ENCODE data around the gene EBF3.

EBF3 gene

GRCh38 chr10:129914153-129914855 is 49.8 kb downstream of the EBF3 start:
- DNase-seq (ENCODE audit: low spot score in 2 of 2) = no peak
- peaks cover 2% of the 10 kb centered on the region for H3K27me3 Mint-ChIP-seq
- no peak overlapping the region for H3K4me3 Mint-ChIP-seq
- H3K4me1 Mint-ChIP-seq = no peaks in the 10 kb centered on the region
- H3K9me3 Mint-ChIP-seq = no peaks in the 10 kb centered on the region
- ATAC-seq (ENCODE audit: low read depth) = no peak
- H3K27ac Mint-ChIP-seq = no peak overlapping the region
- H3K36me3 Mint-ChIP-seq = no peaks in the 10 kb centered on the region

GRCh38 chr10:129912986-129913695 is 50.9 kb downstream of the EBF3 start:
- Mint-ChIP-seq H3K27me3 (peaks cover 2% of the 10 kb centered on the region), H3K4me1 (no peaks in the 10 kb centered on the region), H3K9me3 (no peaks in the 10 kb centered on the region), H3K4me3 (no peak overlapping the region), H3K27ac (no peak overlapping the region), H3K36me3 (no peaks in the 10 kb centered on the region)
- DNase-seq (ENCODE audit: low spot score in 2 of 2) (no peak), ATAC-seq (ENCODE audit: low read depth) (no peak)

GRCh38 chr10:129912166-129912917 is 51.7 kb downstream of the EBF3 start:
- no peaks in the 10 kb centered on the region for H3K36me3 Mint-ChIP-seq
- H3K27me3 Mint-ChIP-seq = peaks cover 2% of the 10 kb centered on the region
- H3K9me3 Mint-ChIP-seq = no peaks in the 10 kb centered on the region
- no peak overlapping the region for H3K4me3 Mint-ChIP-seq
- no peaks in the 10 kb centered on the region for H3K4me1 Mint-ChIP-seq
- DNase-seq (ENCODE audit: low spot score in 2 of 2) (no peak), ATAC-seq (ENCODE audit: low read depth) (no peak)
- H3K27ac Mint-ChIP-seq = no peak overlapping the region

DNA sequence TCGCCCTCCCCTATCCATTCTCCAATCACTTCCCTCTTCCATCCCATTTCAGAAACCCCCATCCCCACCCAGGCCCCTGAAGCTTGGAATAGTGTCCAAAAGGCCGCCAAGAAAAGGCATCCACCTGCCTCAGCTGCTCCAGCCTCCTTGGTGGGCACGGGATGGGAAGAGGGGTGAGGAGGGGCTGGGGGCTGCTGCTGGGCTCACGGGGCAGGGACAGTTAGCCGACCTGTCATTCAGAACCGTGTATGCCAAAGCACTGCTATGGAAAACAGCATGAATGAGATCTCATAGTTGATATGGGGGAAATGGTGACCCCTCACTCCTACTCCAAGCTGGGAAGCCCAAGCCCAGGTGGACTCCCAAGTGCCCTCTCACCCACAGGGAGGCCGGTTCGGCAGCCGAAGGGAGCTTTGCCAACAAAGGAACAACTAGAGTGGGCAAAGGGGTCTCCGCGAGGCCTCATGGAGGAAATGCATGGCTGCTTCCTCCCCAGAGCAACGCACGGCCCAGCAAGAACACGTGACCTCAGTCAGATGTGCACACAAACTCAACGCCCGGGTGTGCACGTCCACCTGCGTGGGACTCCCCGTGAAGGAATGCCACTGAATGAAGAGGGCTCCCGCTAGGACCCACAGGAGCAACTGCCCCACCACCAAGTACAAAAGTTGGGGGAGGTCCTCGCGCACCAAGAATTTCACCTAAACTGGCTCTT is 52.5 kb downstream of the EBF3 start:
- ATAC-seq (ENCODE audit: low read depth) (no peak), DNase-seq (ENCODE audit: low spot score in 2 of 2) (no peak)
- no peak overlapping the region for H3K4me3 Mint-ChIP-seq
- no peaks in the 10 kb centered on the region for H3K4me1 Mint-ChIP-seq
- H3K27me3 Mint-ChIP-seq = peaks cover 2% of the 10 kb centered on the region
- no peak overlapping the region for H3K27ac Mint-ChIP-seq
- no peaks in the 10 kb centered on the region for H3K36me3 Mint-ChIP-seq
- no peaks in the 10 kb centered on the region for H3K9me3 Mint-ChIP-seq

DNA sequence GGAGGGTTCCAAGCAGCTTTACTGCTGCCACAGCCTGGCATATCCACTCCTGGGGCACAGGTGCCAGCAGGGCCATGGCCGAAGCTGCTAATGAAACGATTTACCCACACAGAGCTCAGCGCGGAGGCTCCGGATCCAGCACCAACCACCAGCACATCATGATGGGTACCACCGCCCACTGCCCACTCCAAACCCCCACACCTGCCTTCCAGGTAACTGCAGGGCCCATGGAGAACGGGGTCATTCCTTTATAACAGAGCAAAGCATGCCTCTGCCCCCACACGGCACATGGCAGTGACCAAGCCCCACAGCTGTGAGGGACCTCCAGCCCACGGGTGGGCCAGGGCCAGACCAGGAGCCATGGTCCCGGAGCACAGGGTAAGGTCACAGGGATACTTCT is 53.2 kb downstream of the EBF3 start:
- ATAC-seq (ENCODE audit: low read depth) (no peak), DNase-seq (ENCODE audit: low spot score in 2 of 2) (no peak)
- peaks cover 2% of the 10 kb centered on the region for H3K27me3 Mint-ChIP-seq
- H3K4me1 Mint-ChIP-seq = no peaks in the 10 kb centered on the region
- no peaks in the 10 kb centered on the region for H3K9me3 Mint-ChIP-seq
- H3K4me3 Mint-ChIP-seq = no peak overlapping the region
- no peaks in the 10 kb centered on the region for H3K36me3 Mint-ChIP-seq
- H3K27ac Mint-ChIP-seq = no peak overlapping the region

GRCh38 chr10:129909531-129910256 is 54.4 kb downstream of the EBF3 start:
- Mint-ChIP-seq H3K9me3 (no peaks in the 10 kb centered on the region), H3K27ac (no peak overlapping the region), H3K4me1 (no peaks in the 10 kb centered on the region), H3K4me3 (no peak overlapping the region), H3K36me3 (no peaks in the 10 kb centered on the region), H3K27me3 (peaks cover 2% of the 10 kb centered on the region)
- ATAC-seq (ENCODE audit: low read depth) (no peak), DNase-seq (ENCODE audit: low spot score in 2 of 2) (no peak)

DNA sequence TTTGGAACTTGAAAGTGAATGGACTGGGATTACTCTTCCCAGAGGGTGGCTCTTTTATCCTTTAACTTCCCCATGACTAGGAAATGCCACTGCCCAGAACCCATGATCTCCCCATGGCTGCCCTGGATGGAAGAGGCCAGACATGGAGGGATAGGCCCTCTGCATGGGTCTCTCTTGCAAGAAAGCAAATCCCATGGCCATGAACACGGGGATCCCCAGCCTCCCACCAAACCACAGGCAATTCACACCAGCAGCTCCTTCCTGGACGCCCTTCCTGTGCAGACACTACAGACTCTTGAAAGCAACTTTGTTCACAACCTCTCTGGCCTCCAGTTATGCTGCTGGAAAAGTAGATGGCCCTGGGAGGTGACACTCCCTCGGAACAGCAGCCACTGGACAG is 55.0 kb downstream of the EBF3 start:
- no peak for DNase-seq (ENCODE audit: low spot score in 2 of 2)
- Mint-ChIP-seq H3K27me3 (peaks cover 6% of the 10 kb centered on the region), H3K4me1 (no peaks in the 10 kb centered on the region), H3K27ac (no peak overlapping the region), H3K9me3 (peaks cover 2% of the 10 kb centered on the region), H3K36me3 (no peaks in the 10 kb centered on the region), H3K4me3 (no peak overlapping the region)
- no peak for ATAC-seq (ENCODE audit: low read depth)

DNA sequence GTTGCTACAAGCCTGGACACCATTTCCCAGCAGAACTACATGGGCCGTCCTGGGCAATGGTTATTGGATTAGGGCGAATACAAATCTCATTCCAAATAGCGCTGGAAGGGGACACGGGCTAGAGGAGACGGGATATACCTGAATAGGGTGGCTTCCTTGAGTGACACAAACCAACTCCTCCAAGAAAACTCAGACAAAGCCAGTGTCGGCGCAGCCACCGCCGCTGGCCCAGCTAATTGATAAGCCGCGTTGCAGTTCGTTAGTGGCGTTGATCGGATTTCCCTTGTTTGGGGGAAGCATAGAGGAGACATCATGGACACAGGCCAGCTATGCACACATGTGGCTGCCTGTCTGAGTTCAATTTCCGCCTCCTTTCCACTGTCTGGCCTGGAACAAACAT is 55.7 kb downstream of the EBF3 start:
- H3K27ac Mint-ChIP-seq = no peak overlapping the region
- H3K27me3 Mint-ChIP-seq = peaks cover 4% of the 10 kb centered on the region
- no peak overlapping the region for H3K4me3 Mint-ChIP-seq
- H3K4me1 Mint-ChIP-seq = no peaks in the 10 kb centered on the region
- no peak for ATAC-seq (ENCODE audit: low read depth)
- H3K9me3 Mint-ChIP-seq = peaks cover 2% of the 10 kb centered on the region
- H3K36me3 Mint-ChIP-seq = no peaks in the 10 kb centered on the region
- no peak for DNase-seq (ENCODE audit: low spot score in 2 of 2)

DNA sequence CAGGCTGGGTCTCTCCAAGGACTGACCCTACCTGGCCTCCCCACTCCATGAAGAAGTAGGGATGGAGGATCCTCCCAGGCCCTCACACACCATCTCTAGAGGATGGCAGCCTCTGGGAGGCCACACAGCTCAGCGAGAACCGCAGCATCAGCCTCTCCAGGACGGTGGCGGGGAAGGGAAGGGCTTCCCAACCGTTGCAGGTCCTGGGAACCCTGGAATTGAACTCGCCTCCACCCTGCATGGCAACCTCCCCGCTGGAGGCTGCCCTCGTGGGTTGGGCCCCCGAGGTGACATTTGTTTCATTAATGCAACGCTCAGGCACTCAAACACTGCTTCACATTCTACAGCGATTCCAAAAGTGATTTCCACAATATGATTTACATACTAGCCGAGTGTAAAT is 58.5 kb downstream of the EBF3 start:
- Mint-ChIP-seq H3K9me3 (peaks cover 2% of the 10 kb centered on the region), H3K27me3 (peaks cover 4% of the 10 kb centered on the region), H3K4me1 (no peaks in the 10 kb centered on the region), H3K27ac (no peak overlapping the region), H3K36me3 (no peaks in the 10 kb centered on the region), H3K4me3 (no peak overlapping the region)
- ATAC-seq (ENCODE audit: low read depth) (no peak), DNase-seq (ENCODE audit: low spot score in 2 of 2) (no peak)

DNA sequence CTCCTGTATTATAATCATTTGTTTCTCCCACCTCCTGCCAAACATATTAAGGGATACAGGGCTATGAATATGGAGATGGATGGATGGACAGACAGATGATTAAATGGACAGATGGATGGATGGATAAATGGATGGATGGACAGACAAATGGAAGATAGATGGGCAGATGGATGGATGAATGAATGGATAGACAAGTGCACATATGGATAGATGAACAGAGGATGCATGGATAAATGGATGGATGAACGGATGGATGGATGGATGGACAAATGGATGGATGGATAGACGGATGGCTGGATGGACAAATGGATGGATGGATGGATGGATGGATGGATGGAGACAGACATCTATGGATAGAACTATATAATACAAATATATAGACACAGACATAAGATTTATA is 59.8 kb downstream of the EBF3 start:
- no peak for DNase-seq (ENCODE audit: low spot score in 2 of 2)
- ATAC-seq (ENCODE audit: low read depth) = no peak
- Mint-ChIP-seq H3K9me3 (peaks cover 2% of the 10 kb centered on the region), H3K4me1 (no peaks in the 10 kb centered on the region), H3K27me3 (peaks cover 4% of the 10 kb centered on the region), H3K4me3 (no peak overlapping the region), H3K27ac (no peak overlapping the region), H3K36me3 (no peaks in the 10 kb centered on the region)

- H3K36me3 Mint-ChIP-seq = no peaks in the 10 kb centered on the region
- H3K4me1 Mint-ChIP-seq = no peaks in the 10 kb centered on the region
- no peak overlapping the region for H3K27ac Mint-ChIP-seq
- H3K4me3 Mint-ChIP-seq = no peak overlapping the region
- H3K9me3 Mint-ChIP-seq = peaks cover 2% of the 10 kb centered on the region
- DNase-seq (ENCODE audit: low spot score in 2 of 2) = no peak
- ATAC-seq (ENCODE audit: low read depth) = no peak
- peaks cover 4% of the 10 kb centered on the region for H3K27me3 Mint-ChIP-seq
These were observed 62.6 kb downstream of the EBF3 start for GRCh38 chr10:129901389-129902006.

DNA sequence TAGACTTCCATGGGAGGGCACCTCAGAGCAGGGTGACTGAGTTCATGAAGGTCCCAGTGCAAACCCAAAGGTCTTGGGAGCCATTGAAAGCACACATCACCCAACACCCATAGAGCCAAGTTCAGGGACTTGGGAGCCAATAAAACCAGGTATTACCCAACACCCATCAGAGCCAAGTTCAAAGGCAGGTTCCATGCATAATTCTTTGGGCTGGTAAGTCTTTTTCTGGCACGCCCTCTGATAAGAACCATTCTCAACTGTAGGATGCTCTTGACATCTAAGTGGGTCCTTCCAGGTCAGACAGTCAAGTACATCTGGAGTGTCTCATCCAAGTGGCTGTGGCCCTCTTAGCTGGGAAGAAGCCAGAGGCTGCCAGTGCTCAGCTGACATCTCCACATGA is 63.2 kb downstream of the EBF3 start:
- H3K36me3 Mint-ChIP-seq = no peaks in the 10 kb centered on the region

More for the DNA sequence above, 63.2 kb downstream of the EBF3 start:
- H3K4me3 Mint-ChIP-seq = no peak overlapping the region
- H3K27me3 Mint-ChIP-seq = peaks cover 4% of the 10 kb centered on the region
- H3K27ac Mint-ChIP-seq = no peak overlapping the region
- no peak for ATAC-seq (ENCODE audit: low read depth)
- peaks cover 2% of the 10 kb centered on the region for H3K9me3 Mint-ChIP-seq
- no peaks in the 10 kb centered on the region for H3K4me1 Mint-ChIP-seq
- no peak for DNase-seq (ENCODE audit: low spot score in 2 of 2)

Measured in memory B cell (primary cell).